ENCODE data around the gene CFAP74. TPM values are rescaled to one million over a fixed set of nuclear protein-coding genes. Genes with fewer than 3 reads are reported as not detected.

CFAP74 gene
- total RNA-seq, 1 donor from 2014 or later = not detected

- Histone ChIP-seq H3K4me3 (ENCODE audit: low read depth, low read length) (no peak overlapping the region), H3K36me3 (ENCODE audit: control insufficient read depth, insufficient read depth, low read length) (no peaks in the 10 kb centered on the region), H3K27me3 (ENCODE audit: control insufficient read depth, insufficient read depth, low read length) (peaks cover 18% of the 10 kb centered on the region)
- DNase-seq (ENCODE audit: low read depth) = no peak
- no peak for TF ChIP-seq CTCF (IDR thresholded peaks at IDR 0.05; ENCODE audit: insufficient read depth, low read length, poor library complexity, severe bottlenecking)
Observed at GRCh38 chr1:2041887-2042286, 38.3 kb upstream of the CFAP74 start.

GRCh38 chr1:2041305-2041704, 37.7 kb upstream of the CFAP74 start:
- no peak overlapping the region for H3K4me3 ChIP-seq (ENCODE audit: low read depth, low read length)
- TF ChIP-seq CTCF (IDR thresholded peaks at IDR 0.05; ENCODE audit: insufficient read depth, low read length, poor library complexity, severe bottlenecking) = no peak
- DNase-seq (ENCODE audit: low read depth) = no peak
- peaks cover 18% of the 10 kb centered on the region for H3K27me3 ChIP-seq (ENCODE audit: control insufficient read depth, insufficient read depth, low read length)
- H3K36me3 ChIP-seq (ENCODE audit: control insufficient read depth, insufficient read depth, low read length) = no peaks in the 10 kb centered on the region

- no peak for DNase-seq (ENCODE audit: low read depth)
- Histone ChIP-seq H3K4me3 (ENCODE audit: low read depth, low read length) (no peak overlapping the region), H3K27me3 (ENCODE audit: control insufficient read depth, insufficient read depth, low read length) (peaks cover 16% of the 10 kb centered on the region), H3K36me3 (ENCODE audit: control insufficient read depth, insufficient read depth, low read length) (no peaks in the 10 kb centered on the region)
- TF ChIP-seq CTCF (IDR thresholded peaks at IDR 0.05; ENCODE audit: insufficient read depth, low read length, poor library complexity, severe bottlenecking) = no peak
Observed at GRCh38 chr1:2039251-2039650, 35.7 kb upstream of the CFAP74 start.

GRCh38 chr1:2038229-2038628, 34.6 kb upstream of the CFAP74 start:
- Histone ChIP-seq H3K27me3 (ENCODE audit: control insufficient read depth, insufficient read depth, low read length) (peaks cover 19% of the 10 kb centered on the region), H3K36me3 (ENCODE audit: control insufficient read depth, insufficient read depth, low read length) (no peaks in the 10 kb centered on the region), H3K4me3 (ENCODE audit: low read depth, low read length) (no peak overlapping the region)
- no peak for DNase-seq (ENCODE audit: low read depth)
- TF ChIP-seq CTCF (IDR thresholded peaks at IDR 0.05; ENCODE audit: insufficient read depth, low read length, poor library complexity, severe bottlenecking) = no peak

- no peak for TF ChIP-seq CTCF (IDR thresholded peaks at IDR 0.05; ENCODE audit: insufficient read depth, low read length, poor library complexity, severe bottlenecking)
- no peak for DNase-seq (ENCODE audit: low read depth)
- no peak overlapping the region for H3K4me3 ChIP-seq (ENCODE audit: low read depth, low read length)
- peaks cover 22% of the 10 kb centered on the region for H3K27me3 ChIP-seq (ENCODE audit: control insufficient read depth, insufficient read depth, low read length)
- H3K36me3 ChIP-seq (ENCODE audit: control insufficient read depth, insufficient read depth, low read length) = no peaks in the 10 kb centered on the region
Observed at GRCh38 chr1:2037314-2037979, 33.9 kb upstream of the CFAP74 start.

- H3K4me3 ChIP-seq (ENCODE audit: low read depth, low read length) = no peak overlapping the region
Observed at GRCh38 chr1:2036287-2036686, 32.7 kb upstream of the CFAP74 start.

More at GRCh38 chr1:2036287-2036686, 32.7 kb upstream of the CFAP74 start:
- Histone ChIP-seq H3K36me3 (ENCODE audit: control insufficient read depth, insufficient read depth, low read length) (no peaks in the 10 kb centered on the region), H3K27me3 (ENCODE audit: control insufficient read depth, insufficient read depth, low read length) (peaks cover 28% of the 10 kb centered on the region)
- no peak for TF ChIP-seq CTCF (IDR thresholded peaks at IDR 0.05; ENCODE audit: insufficient read depth, low read length, poor library complexity, severe bottlenecking)
- no peak for DNase-seq (ENCODE audit: low read depth)

Measured in kidney epithelial cell (primary cell).